Smooth muscle cell (in vitro differentiated cells): ENCODE measurements around the gene AIF1L. TPM values are rescaled to one million over a fixed set of nuclear protein-coding genes. Genes with fewer than 3 reads are reported as not detected.

Source experiments
- DNase-seq: peaks from one replicate; lab custom pipeline; 2025; ENCODE audit not compliant: unreplicated experiment; lab: John Stamatoyannopoulos, UW
- H2AFZ ChIP-seq: fragments of 200-600 bp; sonication (generic); 2 replicates; pipeline ENCODE4 v1.6.0; 2016; ENCODE audit warnings: antibody characterized with exemption, low read depth, mild to moderate bottlenecking
- H3F3A ChIP-seq: fragments of 200-600 bp; sonication (generic); 2 replicates; pipeline ENCODE4 v1.6.0; 2017; ENCODE audit warnings: antibody characterized with exemption, low read depth
- H3K27ac ChIP-seq: fragments of 200-600 bp; sonication (generic); 2 replicates; pipeline ENCODE4 v1.5.1; 2016; ENCODE audit warnings: low read depth, mild to moderate bottlenecking
- H3K27me3 ChIP-seq: fragments of 200-600 bp; sonication (generic); 2 replicates; pipeline ENCODE4 v1.6.1; 2016; ENCODE audit warnings: low read depth, mild to moderate bottlenecking
- H3K36me3 ChIP-seq: fragments of 200-600 bp; sonication (generic); 2 replicates; pipeline ENCODE4 v1.5.1; 2016; ENCODE audit warnings: low read depth
- H3K4me1 ChIP-seq: fragments of 200-600 bp; sonication (generic); 2 replicates; pipeline ENCODE4 v1.5.1; 2016; ENCODE audit warnings: low read depth
- H3K4me2 ChIP-seq: fragments of 200-600 bp; sonication (generic); 2 replicates; pipeline ENCODE4 v1.6.0; 2016; ENCODE audit warnings: mild to moderate bottlenecking
- H3K4me3 ChIP-seq: fragments of 200-600 bp; sonication (generic); 2 replicates; pipeline ENCODE4 v1.5.1; 2016; ENCODE audit warnings: mild to moderate bottlenecking
- H3K79me2 ChIP-seq: fragments of 200-600 bp; sonication (generic); 2 replicates; pipeline ENCODE4 v1.6.0; 2016; ENCODE audit warnings: low read depth, mild to moderate bottlenecking
- H3K9ac ChIP-seq: fragments of 200-600 bp; sonication (generic); 2 replicates; pipeline ENCODE4 v1.6.0; 2016; ENCODE audit warnings: low read depth
- H3K9me3 ChIP-seq: fragments of 200-600 bp; sonication (generic); replicated peaks from 2 replicates; pipeline ENCODE4 v1.5.1; 2016; ENCODE audit warnings: low read depth
- H4K20me1 ChIP-seq: fragments of 200-600 bp; sonication (generic); 2 replicates; pipeline ENCODE4 v1.6.0; 2016; ENCODE audit warnings: low read depth
- CTCF ChIP-seq: fragments of 200-600 bp; sonication (generic); IDR thresholded peaks from 2 replicates; pipeline ENCODE4 v1.5.1; 2017; ENCODE audit warnings: borderline replicate concordance, mild to moderate bottlenecking, antibody characterized with exemption; ENCODE audit not compliant: insufficient read depth, poor library complexity, severe bottlenecking
- WGBS: methylation state at CpG from one replicate; pipeline ENCODE4 v1.1.7; 2016; ENCODE audit warnings: low lambda C conversion rate; 5-methylcytosine and 5-hydroxymethylcytosine counted together
- polyA plus RNA-seq: library from polyadenylated mRNA; unstranded; fragments of >200 nt; fragmentation: Nextera tagmentation; extraction: Ambion mirVana; gene quantifications from 2 replicates; pipeline ENCODE4 v1.2.1, GENCODE V29; 2016
- total RNA-seq: library from RNA; depleted of rRNA; stranded (reverse); fragments of >200 nt; gene quantifications from 2 replicates; pipeline ENCODE4 v1.2.3, GENCODE V29; 2014

AIF1L gene
- 1.6 and 3.1 TPM in 2 replicates for total RNA-seq
- polyA plus RNA-seq, result 3.1 and 3.6 TPM in 2 replicates

GRCh38 chr9:131096269-131097125 lies at the start of gene AIF1L:
AIF1L (plus strand) TSS chr9:131096531; CDS start chr9:131096630, 99 bp downstream.
- no peak for DNase-seq
- Histone ChIP-seq H3K4me2 (peak within 1 kb of the TSS; percentile 99), H3K9ac (no peak within 1 kb of the TSS), H3K9me3 (no peaks in the 10 kb centered on the region), H3K79me2 (no peaks in the 10 kb centered on the region), H3K4me3 (peak within 1 kb of the TSS; percentile 64), H4K20me1 (no peaks in the 10 kb centered on the region), H3K27ac (no peak within 1 kb of the TSS), H3K4me1 (peaks cover 27% of the 10 kb centered on the region), H2AFZ (peak within 1 kb of the TSS; percentile 49), H3K36me3 (no peaks in the 10 kb centered on the region), H3K27me3 (peaks cover 15% of the 10 kb centered on the region), H3F3A (peaks cover 9% of the 10 kb centered on the region)
- no peak for TF ChIP-seq CTCF
- 3% methylated on average over 49 of the region's 99 CpGs for whole genome bisulfite sequencing

- peaks cover 4% of the 10 kb centered on the region for H3K4me1 ChIP-seq
- TF ChIP-seq CTCF, result peak; percentile 99
- no peaks in the 10 kb centered on the region for H4K20me1 ChIP-seq
- no peak overlapping the region for H3K4me3 ChIP-seq
- peaks cover 15% of the 10 kb centered on the region for H3F3A ChIP-seq
- no peak overlapping the region for H3K27ac ChIP-seq
- H3K79me2 ChIP-seq, result no peaks in the 10 kb centered on the region
- H3K36me3 ChIP-seq, result no peaks in the 10 kb centered on the region
- H3K4me2 ChIP-seq, result peak overlapping the region; percentile 47
- H2AFZ ChIP-seq, result no peak overlapping the region
- no peaks in the 10 kb centered on the region for H3K9me3 ChIP-seq
- 28% methylated on average over 35 of the region's 35 CpGs for WGBS
- no peaks in the 10 kb centered on the region for H3K27me3 ChIP-seq
- H3K9ac ChIP-seq, result no peak overlapping the region
- DNase-seq, result peak; percentile 28
These were observed 49.6 kb upstream of the AIF1L start for GRCh38 chr9:131046581-131047202.

- peaks cover 10% of the 10 kb centered on the region for H3F3A ChIP-seq
- no peak overlapping the region for H3K9ac ChIP-seq
- no peak overlapping the region for H3K4me2 ChIP-seq
- H3K36me3 ChIP-seq, result no peaks in the 10 kb centered on the region
- TF ChIP-seq CTCF, result no peak
- H3K79me2 ChIP-seq, result no peaks in the 10 kb centered on the region
- H3K9me3 ChIP-seq, result no peaks in the 10 kb centered on the region
- DNase-seq, result no peak
- H3K4me1 ChIP-seq, result peaks cover 3% of the 10 kb centered on the region
- no peaks in the 10 kb centered on the region for H3K27me3 ChIP-seq
- no peak overlapping the region for H3K4me3 ChIP-seq
- H2AFZ ChIP-seq, result no peak overlapping the region
- H3K27ac ChIP-seq, result no peak overlapping the region
- H4K20me1 ChIP-seq, result no peaks in the 10 kb centered on the region
- WGBS, result 73% methylated on average over 6 of the region's 6 CpGs
These were observed 48.0 kb upstream of the AIF1L start for GRCh38 chr9:131048332-131048731.
